T-helper 2 cell treated with Interferon-gamma antibody and Interleukin-4, amounts not matched to agents 5 μg/mL and 100 μg/mL, for 36 hours (primary cell): ENCODE results near the gene LINGO4.

Experiments
- DNase-seq: peaks from one replicate; pipeline ENCODE4 v3.0.0; 2021; ENCODE audit warnings: low spot score
- H3K27ac Mint-ChIP-seq: one replicate; pipeline ENCODE4 v1.8.0; 2021; ENCODE audit warnings: mild to moderate bottlenecking, mixed read lengths
- H3K27me3 Mint-ChIP-seq: one replicate; pipeline ENCODE4 v1.8.0; 2021; ENCODE audit warnings: low read depth, mixed read lengths
- H3K36me3 Mint-ChIP-seq: one replicate; pipeline ENCODE4 v1.8.0; 2021; ENCODE audit warnings: low read depth, mixed read lengths
- H3K4me1 Mint-ChIP-seq: one replicate; pipeline ENCODE4 v1.8.0; 2021; ENCODE audit warnings: low read depth, mixed read lengths
- H3K4me3 Mint-ChIP-seq: one replicate; pipeline ENCODE4 v1.8.0; 2022; ENCODE audit warnings: mild to moderate bottlenecking, moderate library complexity, mixed read lengths
- H3K9me3 Mint-ChIP-seq: one replicate; pipeline ENCODE4 v1.8.0; 2021; ENCODE audit warnings: mixed read lengths

Gene LINGO4

GRCh38 chr1:151839457-151840403 lies 34.5 kb upstream of the LINGO4 start, which contains the start of gene C2CD4D:
TSS of gene C2CD4D (minus strand) at chr1:151839820. CDS start at chr1:151838989, 831 bp downstream.
- peak within 1 kb of the TSS; percentile 79 for H3K4me3 Mint-ChIP-seq
- H3K36me3 Mint-ChIP-seq, result no peaks in the 10 kb centered on the region
- peaks cover 41% of the 10 kb centered on the region for H3K4me1 Mint-ChIP-seq
- no peaks in the 10 kb centered on the region for H3K9me3 Mint-ChIP-seq
- peaks cover 3% of the 10 kb centered on the region for H3K27me3 Mint-ChIP-seq
- peak within 1 kb of the TSS; percentile 75 for H3K27ac Mint-ChIP-seq
- peak; percentile 71 for DNase-seq

DNA sequence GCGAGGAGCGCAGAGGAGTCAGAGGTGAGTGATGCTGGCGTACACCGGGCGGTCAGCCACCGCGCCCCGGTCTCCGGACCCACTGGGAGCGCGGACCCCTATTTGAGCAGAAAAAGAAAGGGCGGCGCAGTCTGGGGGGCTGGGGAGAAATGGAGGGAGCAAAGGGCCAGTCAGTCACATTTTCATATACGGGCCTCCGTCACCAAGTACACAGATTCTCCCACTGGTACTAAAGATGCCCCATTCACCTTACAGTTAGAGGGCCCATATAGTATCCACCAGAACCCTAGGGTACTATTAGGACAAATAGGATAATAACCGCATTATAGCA lies 33.8 kb upstream of the LINGO4 start:
- H3K4me1 Mint-ChIP-seq, result peaks cover 44% of the 10 kb centered on the region
- H3K4me3 Mint-ChIP-seq, result peak overlapping the region; percentile 79
- peaks cover 3% of the 10 kb centered on the region for H3K27me3 Mint-ChIP-seq
- H3K9me3 Mint-ChIP-seq, result no peaks in the 10 kb centered on the region
- no peak for DNase-seq
- no peaks in the 10 kb centered on the region for H3K36me3 Mint-ChIP-seq
- H3K27ac Mint-ChIP-seq, result peak overlapping the region; percentile 75

DNA sequence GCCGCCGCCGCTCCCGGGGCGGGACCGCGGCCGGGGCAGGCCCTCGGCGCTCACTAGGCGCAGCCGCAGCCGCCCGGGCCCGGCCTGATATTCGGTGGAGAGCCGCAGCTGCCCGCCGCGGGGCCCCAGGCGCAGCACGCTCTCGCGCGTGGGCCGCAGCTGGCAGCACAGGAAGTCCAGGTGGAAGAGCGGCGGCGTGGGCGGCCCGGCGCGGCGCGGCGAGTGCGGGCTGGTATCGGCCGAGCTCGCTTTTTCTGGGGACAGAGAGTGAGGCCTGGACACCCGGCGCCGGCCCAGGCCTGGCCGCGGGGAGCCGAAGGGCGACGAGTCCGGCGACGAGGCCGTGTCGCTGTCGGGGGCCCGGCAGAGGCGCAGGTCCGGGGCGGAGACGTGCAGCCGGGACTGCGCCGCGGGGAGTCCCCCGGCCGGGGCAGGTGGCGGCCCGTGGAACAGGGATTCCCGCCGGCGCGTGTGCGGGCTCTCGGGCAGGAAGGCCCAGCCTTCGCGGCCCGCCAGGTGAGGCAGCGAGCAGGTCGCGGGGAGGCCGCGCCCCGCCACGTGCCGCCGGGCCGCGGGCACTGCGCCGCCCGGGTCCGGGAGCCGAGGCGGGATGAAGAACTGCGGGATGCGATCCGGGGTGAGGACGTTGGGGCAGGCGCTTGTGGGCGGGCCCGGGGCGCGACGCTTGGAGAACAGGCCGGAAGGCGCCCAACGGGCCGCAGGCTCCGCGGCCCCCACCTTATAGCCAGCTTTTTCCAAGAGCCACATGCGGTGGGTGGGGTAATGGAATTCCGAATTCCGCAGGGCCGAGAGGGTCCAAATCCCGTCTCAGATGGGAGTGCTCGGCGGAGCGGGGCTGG lies 33.2 kb upstream of the LINGO4 start:
- Mint-ChIP-seq H3K27me3 (peaks cover 3% of the 10 kb centered on the region), H3K4me3 (peak overlapping the region; percentile 79), H3K27ac (peak overlapping the region; percentile 75), H3K4me1 (peaks cover 50% of the 10 kb centered on the region), H3K36me3 (no peaks in the 10 kb centered on the region), H3K9me3 (no peaks in the 10 kb centered on the region)
- peak; percentile 68 for DNase-seq

DNA sequence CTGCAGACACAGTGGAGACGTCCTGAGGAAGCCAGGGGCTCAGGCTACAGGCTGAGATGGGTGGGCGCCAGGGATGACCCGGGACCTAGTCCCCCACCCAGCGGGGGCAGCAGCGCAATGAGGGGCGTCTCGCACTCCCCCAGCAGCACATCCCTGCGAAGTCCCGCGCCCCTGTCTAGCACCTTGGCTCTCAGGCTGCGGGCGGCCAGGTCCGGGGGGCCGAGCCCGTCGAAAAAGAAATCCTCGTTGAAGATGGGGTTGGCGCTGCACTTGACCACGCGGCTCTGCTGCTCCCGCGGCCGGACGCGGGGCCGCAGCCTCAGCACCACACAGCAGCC lies 32.6 kb upstream of the LINGO4 start:
- H3K27ac Mint-ChIP-seq, result peak overlapping the region; percentile 89
- H3K9me3 Mint-ChIP-seq, result no peaks in the 10 kb centered on the region
- H3K36me3 Mint-ChIP-seq, result no peaks in the 10 kb centered on the region
- DNase-seq, result no peak
- H3K4me1 Mint-ChIP-seq, result peaks cover 54% of the 10 kb centered on the region
- H3K27me3 Mint-ChIP-seq, result peaks cover 3% of the 10 kb centered on the region
- peak overlapping the region; percentile 88 for H3K4me3 Mint-ChIP-seq

DNA sequence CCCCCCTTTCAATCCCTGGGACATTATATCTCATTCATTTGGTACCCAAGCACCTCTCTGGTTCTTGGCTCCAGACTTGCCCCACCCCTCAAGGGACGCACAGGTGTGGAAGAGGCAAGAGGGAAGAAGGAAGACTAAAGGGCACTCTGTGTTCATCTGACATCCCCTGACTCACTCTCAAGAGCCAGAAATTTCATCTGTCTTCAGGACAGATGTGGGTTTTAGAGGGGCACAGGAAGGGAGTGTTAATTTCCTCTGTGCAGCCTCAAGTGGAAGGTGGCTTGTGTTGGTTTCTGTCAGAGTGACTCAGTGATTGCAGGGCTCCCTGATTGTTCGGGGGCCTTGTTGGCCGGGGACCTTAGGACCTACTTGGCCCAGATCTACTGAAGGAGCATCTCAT lies 32.0 kb upstream of the LINGO4 start:
- Mint-ChIP-seq H3K36me3 (no peaks in the 10 kb centered on the region), H3K9me3 (no peaks in the 10 kb centered on the region), H3K4me1 (peaks cover 55% of the 10 kb centered on the region), H3K27me3 (peaks cover 3% of the 10 kb centered on the region), H3K4me3 (peak overlapping the region; percentile 88), H3K27ac (peak overlapping the region; percentile 89)
- DNase-seq, result peak; percentile 24

GRCh38 chr1:151835596-151835995 lies 30.4 kb upstream of the LINGO4 start:
- no peaks in the 10 kb centered on the region for H3K36me3 Mint-ChIP-seq
- DNase-seq, result no peak
- no peaks in the 10 kb centered on the region for H3K9me3 Mint-ChIP-seq
- peaks cover 55% of the 10 kb centered on the region for H3K4me1 Mint-ChIP-seq
- H3K27ac Mint-ChIP-seq, result no peak overlapping the region
- no peak overlapping the region for H3K4me3 Mint-ChIP-seq
- H3K27me3 Mint-ChIP-seq, result peaks cover 3% of the 10 kb centered on the region

- Mint-ChIP-seq H3K27ac (peak overlapping the region; percentile 50), H3K4me1 (peaks cover 56% of the 10 kb centered on the region), H3K27me3 (peaks cover 3% of the 10 kb centered on the region), H3K4me3 (peak overlapping the region; percentile 19), H3K9me3 (no peaks in the 10 kb centered on the region), H3K36me3 (no peaks in the 10 kb centered on the region)
- peak; percentile 27 for DNase-seq
These were observed 29.0 kb upstream of the LINGO4 start for GRCh38 chr1:151834239-151834638.

DNA sequence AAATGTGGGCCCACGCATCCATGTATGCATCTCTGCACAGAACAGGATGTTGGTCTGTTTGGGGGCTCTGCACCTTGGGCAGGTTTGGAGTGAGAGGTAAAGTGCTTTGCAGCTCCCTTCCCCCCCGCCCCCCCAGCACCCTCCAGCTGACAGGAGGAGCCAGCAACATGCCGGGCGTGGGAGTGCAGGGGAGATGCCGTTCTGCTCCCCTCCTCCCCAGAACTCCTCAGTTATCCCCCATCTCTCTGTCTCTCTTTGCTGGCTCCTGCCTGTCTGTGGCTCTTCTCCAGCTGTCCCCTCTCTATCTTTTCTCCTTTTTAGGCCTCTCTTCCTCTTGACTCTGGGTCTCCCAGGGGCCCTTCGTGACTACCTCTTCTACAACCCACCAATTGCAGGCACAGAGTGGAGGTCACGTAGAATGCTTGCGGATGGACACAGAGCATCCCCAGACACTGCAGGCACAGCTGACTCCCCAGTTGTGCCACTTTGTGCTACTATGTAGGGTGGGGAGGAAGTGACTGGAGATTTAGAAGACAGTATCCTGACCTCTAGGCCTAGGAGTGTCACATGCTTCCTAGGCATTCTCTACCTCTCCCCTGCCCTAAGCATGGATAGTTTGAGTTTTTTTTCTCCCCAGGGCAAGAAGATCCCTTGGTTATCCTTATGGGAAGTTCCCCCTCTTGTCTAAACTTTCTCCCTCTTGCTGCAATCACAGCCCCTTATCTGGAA lies 28.1 kb upstream of the LINGO4 start:
- DNase-seq, result no peak
- no peaks in the 10 kb centered on the region for H3K9me3 Mint-ChIP-seq
- peak overlapping the region; percentile 19 for H3K4me3 Mint-ChIP-seq
- peak overlapping the region; percentile 50 for H3K27ac Mint-ChIP-seq
- H3K4me1 Mint-ChIP-seq, result peaks cover 59% of the 10 kb centered on the region
- no peaks in the 10 kb centered on the region for H3K36me3 Mint-ChIP-seq
- peaks cover 3% of the 10 kb centered on the region for H3K27me3 Mint-ChIP-seq

- Mint-ChIP-seq H3K4me3 (no peak overlapping the region), H3K27ac (peak overlapping the region; percentile 57), H3K9me3 (no peaks in the 10 kb centered on the region), H3K36me3 (no peaks in the 10 kb centered on the region), H3K4me1 (peaks cover 63% of the 10 kb centered on the region), H3K27me3 (peaks cover under 1% of the 10 kb centered on the region)
- no peak for DNase-seq
These were observed 27.2 kb upstream of the LINGO4 start for GRCh38 chr1:151832318-151832980.

- Mint-ChIP-seq H3K4me3 (peak within 1 kb of the TSS; percentile 33), H3K4me1 (peaks cover 54% of the 10 kb centered on the region)
- no peak for DNase-seq
These were observed 26.4 kb upstream of the LINGO4 start, which contains the start of gene RORC for GRCh38 chr1:151831605-151832004. TSS of gene RORC (minus strand) at chr1:151831802. CDS start at chr1:151831764, 38 bp downstream.

GRCh38 chr1:151831256-151831591 lies 26.0 kb upstream of the LINGO4 start:
- Mint-ChIP-seq H3K4me1 (peaks cover 53% of the 10 kb centered on the region), H3K36me3 (no peaks in the 10 kb centered on the region), H3K9me3 (no peaks in the 10 kb centered on the region), H3K27ac (peak overlapping the region; percentile 86), H3K4me3 (peak overlapping the region; percentile 33), H3K27me3 (no peaks in the 10 kb centered on the region)
- no peak for DNase-seq

More at GRCh38 chr1:151831605-151832004, 26.4 kb upstream of the LINGO4 start, which contains the start of gene RORC:
- Mint-ChIP-seq H3K27me3 (no peaks in the 10 kb centered on the region), H3K9me3 (no peaks in the 10 kb centered on the region), H3K36me3 (no peaks in the 10 kb centered on the region), H3K27ac (peak within 1 kb of the TSS; percentile 86)

GRCh38 chr1:151830055-151830454 lies 24.8 kb upstream of the LINGO4 start:
- H3K9me3 Mint-ChIP-seq, result no peaks in the 10 kb centered on the region
- H3K36me3 Mint-ChIP-seq, result no peaks in the 10 kb centered on the region
- peaks cover 50% of the 10 kb centered on the region for H3K4me1 Mint-ChIP-seq
- H3K4me3 Mint-ChIP-seq, result peak overlapping the region; percentile 62
- H3K27ac Mint-ChIP-seq, result peak overlapping the region; percentile 86
- DNase-seq, result no peak
- no peaks in the 10 kb centered on the region for H3K27me3 Mint-ChIP-seq

- Mint-ChIP-seq H3K27ac (peak overlapping the region; percentile 86), H3K9me3 (no peaks in the 10 kb centered on the region), H3K36me3 (no peaks in the 10 kb centered on the region), H3K4me1 (peaks cover 49% of the 10 kb centered on the region), H3K4me3 (peak overlapping the region; percentile 62), H3K27me3 (no peaks in the 10 kb centered on the region)
- no peak for DNase-seq
These were observed 24.3 kb upstream of the LINGO4 start for GRCh38 chr1:151829352-151830046.
